Measurements from ENCODE around the gene TRIM29. TPM values are rescaled to one million over a fixed set of nuclear protein-coding genes. Genes with fewer than 3 reads are reported as not detected.

The TRIM29 gene
- total and polyA plus RNA-seq, 2 of the 13 experiments (the other 11 are each of a cell fraction or from before 2014, with no cell fraction given) = 0.86 TPM

DNA sequence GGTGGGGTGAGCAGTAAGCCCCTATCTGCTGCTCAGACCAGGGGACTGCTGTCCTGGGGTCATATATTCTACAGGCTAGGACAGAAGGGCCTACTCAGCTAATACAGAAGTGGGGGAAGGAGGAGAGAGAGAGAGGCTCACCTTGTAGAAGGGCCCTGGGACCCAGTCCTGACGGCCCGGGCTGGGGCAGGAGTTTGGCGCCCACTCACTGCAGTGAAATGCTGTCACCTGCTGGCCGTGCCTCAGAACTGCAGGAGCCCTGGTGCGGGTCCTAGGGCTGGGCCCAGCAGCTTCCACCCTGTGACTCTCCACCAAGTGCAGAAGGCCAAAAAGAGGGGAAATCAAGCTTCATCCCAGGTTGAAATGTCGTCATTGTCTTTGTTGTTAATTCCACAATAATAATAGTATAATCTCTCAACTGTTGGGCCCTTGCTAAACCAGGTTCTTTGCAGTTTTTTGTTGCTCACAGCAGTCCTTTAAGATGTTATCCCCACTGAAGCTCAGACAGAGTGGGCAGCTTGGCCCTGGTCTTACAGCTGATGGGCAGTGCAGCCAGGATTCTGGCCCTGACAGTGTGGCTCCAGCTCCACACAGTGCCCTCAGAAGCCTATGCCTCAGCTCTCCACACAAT, 29.6 kb downstream of the TRIM29 start (continued):
- TF ChIP-seq, protein P1, sequence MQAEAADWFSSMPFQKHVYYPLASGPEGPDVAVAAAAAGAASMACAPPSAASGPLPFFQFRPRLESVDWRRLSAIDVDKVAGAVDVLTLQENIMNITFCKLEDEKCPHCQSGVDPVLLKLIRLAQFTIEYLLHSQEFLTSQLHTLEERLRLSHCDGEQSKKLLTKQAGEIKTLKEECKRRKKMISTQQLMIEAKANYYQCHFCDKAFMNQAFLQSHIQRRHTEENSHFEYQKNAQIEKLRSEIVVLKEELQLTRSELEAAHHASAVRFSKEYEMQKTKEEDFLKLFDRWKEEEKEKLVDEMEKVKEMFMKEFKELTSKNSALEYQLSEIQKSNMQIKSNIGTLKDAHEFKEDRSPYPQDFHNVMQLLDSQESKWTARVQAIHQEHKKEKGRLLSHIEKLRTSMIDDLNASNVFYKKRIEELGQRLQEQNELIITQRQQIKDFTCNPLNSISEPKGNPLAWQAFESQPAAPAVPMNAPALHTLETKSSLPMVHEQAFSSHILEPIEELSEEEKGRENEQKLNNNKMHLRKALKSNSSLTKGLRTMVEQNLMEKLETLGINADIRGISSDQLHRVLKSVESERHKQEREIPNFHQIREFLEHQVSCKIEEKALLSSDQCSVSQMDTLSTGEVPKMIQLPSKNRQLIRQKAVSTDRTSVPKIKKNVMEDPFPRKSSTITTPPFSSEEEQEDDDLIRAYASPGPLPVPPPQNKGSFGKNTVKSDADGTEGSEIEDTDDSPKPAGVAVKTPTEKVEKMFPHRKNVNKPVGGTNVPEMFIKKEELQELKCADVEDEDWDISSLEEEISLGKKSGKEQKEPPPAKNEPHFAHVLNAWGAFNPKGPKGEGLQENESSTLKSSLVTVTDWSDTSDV (CRISPR knock-in tag; IDR thresholded peaks at IDR 0.05) = no peak
- no peak for TF ChIP-seq NR2F6 (IDR thresholded peaks at IDR 0.05)
- no peak for TF ChIP-seq NR2F6 (CRISPR knock-in tag; IDR thresholded peaks at IDR 0.05)
- TF ChIP-seq STAG1 (CRISPR knock-in tag; IDR thresholded peaks at IDR 0.05) = peak; percentile 95
- no peak for TF ChIP-seq MAFK (conservative IDR thresholded peaks at IDR 0.05 in 1 of 2, IDR thresholded peaks at IDR 0.05 in 1 of 2; ENCODE audit: low read length in 2 of 2)
- no peak for TF ChIP-seq PRPF4 (IDR thresholded peaks at IDR 0.05; ENCODE audit: low read depth, low read length, poor library complexity, severe bottlenecking)
- TF ChIP-seq ZBTB21 (CRISPR knock-in tag; IDR thresholded peaks at IDR 0.05) = no peak
- TF ChIP-seq BHLHE40 (IDR thresholded peaks at IDR 0.05; ENCODE audit: low read length) = 0 out of 2 replicates have a peak, but pooled peaks have one; percentile 13
- TF ChIP-seq HNRNPLL (IDR thresholded peaks at IDR 0.05; ENCODE audit: low read depth, low read length, poor library complexity, severe bottlenecking) = peak; percentile 36
- no peak for TF ChIP-seq ZNF484 (CRISPR knock-in tag; IDR thresholded peaks at IDR 0.05; ENCODE audit: borderline replicate concordance, low read depth)
- no peak for TF ChIP-seq ZNF766 (CRISPR knock-in tag; IDR thresholded peaks at IDR 0.05; ENCODE audit: borderline replicate concordance)
- TF ChIP-seq ZNF562 (CRISPR knock-in tag; IDR thresholded peaks at IDR 0.05; ENCODE audit: borderline replicate concordance) = no peak
- TF ChIP-seq, protein P2, sequence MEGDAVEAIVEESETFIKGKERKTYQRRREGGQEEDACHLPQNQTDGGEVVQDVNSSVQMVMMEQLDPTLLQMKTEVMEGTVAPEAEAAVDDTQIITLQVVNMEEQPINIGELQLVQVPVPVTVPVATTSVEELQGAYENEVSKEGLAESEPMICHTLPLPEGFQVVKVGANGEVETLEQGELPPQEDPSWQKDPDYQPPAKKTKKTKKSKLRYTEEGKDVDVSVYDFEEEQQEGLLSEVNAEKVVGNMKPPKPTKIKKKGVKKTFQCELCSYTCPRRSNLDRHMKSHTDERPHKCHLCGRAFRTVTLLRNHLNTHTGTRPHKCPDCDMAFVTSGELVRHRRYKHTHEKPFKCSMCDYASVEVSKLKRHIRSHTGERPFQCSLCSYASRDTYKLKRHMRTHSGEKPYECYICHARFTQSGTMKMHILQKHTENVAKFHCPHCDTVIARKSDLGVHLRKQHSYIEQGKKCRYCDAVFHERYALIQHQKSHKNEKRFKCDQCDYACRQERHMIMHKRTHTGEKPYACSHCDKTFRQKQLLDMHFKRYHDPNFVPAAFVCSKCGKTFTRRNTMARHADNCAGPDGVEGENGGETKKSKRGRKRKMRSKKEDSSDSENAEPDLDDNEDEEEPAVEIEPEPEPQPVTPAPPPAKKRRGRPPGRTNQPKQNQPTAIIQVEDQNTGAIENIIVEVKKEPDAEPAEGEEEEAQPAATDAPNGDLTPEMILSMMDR (CRISPR knock-in tag; IDR thresholded peaks at IDR 0.05) = peak; percentile 96
- TF ChIP-seq TARDBP (CRISPR knock-in tag; IDR thresholded peaks at IDR 0.05) = no peak
- TF ChIP-seq SALL1 (CRISPR knock-in tag; IDR thresholded peaks at IDR 0.05) = 0 out of 2 replicates have a peak, but pooled peaks have one; percentile 17
- no peak for TF ChIP-seq GTF3A (CRISPR knock-in tag; conservative IDR thresholded peaks at IDR 0.05)
- TF ChIP-seq, protein P3, sequence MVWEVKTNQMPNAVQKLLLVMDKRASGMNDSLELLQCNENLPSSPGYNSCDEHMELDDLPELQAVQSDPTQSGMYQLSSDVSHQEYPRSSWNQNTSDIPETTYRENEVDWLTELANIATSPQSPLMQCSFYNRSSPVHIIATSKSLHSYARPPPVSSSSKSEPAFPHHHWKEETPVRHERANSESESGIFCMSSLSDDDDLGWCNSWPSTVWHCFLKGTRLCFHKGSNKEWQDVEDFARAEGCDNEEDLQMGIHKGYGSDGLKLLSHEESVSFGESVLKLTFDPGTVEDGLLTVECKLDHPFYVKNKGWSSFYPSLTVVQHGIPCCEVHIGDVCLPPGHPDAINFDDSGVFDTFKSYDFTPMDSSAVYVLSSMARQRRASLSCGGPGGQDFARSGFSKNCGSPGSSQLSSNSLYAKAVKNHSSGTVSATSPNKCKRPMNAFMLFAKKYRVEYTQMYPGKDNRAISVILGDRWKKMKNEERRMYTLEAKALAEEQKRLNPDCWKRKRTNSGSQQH (CRISPR knock-in tag; IDR thresholded peaks at IDR 0.05; ENCODE audit: low read depth) = no peak
- 0 out of 2 replicates have a peak, but pooled peaks have one; percentile 29 for TF ChIP-seq MAZ (IDR thresholded peaks at IDR 0.05; ENCODE audit: borderline replicate concordance, low read depth, low read length)
- TF ChIP-seq MAZ (CRISPR knock-in tag; IDR thresholded peaks at IDR 0.05; ENCODE audit: low read depth) = no peak
- TF ChIP-seq ZNF501 (CRISPR knock-in tag; IDR thresholded peaks at IDR 0.05) = no peak
- TF ChIP-seq FOXA3 (CRISPR knock-in tag; IDR thresholded peaks at IDR 0.05) = no peak
- no peak for TF ChIP-seq ZNF572 (CRISPR knock-in tag; IDR thresholded peaks at IDR 0.05)
- TF ChIP-seq, protein P4, sequence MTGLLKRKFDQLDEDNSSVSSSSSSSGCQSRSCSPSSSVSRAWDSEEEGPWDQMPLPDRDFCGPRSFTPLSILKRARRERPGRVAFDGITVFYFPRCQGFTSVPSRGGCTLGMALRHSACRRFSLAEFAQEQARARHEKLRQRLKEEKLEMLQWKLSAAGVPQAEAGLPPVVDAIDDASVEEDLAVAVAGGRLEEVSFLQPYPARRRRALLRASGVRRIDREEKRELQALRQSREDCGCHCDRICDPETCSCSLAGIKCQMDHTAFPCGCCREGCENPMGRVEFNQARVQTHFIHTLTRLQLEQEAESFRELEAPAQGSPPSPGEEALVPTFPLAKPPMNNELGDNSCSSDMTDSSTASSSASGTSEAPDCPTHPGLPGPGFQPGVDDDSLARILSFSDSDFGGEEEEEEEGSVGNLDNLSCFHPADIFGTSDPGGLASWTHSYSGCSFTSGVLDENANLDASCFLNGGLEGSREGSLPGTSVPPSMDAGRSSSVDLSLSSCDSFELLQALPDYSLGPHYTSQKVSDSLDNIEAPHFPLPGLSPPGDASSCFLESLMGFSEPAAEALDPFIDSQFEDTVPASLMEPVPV (CRISPR knock-in tag; IDR thresholded peaks at IDR 0.05) = no peak
- no peak for TF ChIP-seq RBM39 (IDR thresholded peaks at IDR 0.05; ENCODE audit: low read depth, low read length, poor library complexity, severe bottlenecking)

Measured in HepG2 (cell line).